ENCODE data around the gene KCNJ5.

DNA sequence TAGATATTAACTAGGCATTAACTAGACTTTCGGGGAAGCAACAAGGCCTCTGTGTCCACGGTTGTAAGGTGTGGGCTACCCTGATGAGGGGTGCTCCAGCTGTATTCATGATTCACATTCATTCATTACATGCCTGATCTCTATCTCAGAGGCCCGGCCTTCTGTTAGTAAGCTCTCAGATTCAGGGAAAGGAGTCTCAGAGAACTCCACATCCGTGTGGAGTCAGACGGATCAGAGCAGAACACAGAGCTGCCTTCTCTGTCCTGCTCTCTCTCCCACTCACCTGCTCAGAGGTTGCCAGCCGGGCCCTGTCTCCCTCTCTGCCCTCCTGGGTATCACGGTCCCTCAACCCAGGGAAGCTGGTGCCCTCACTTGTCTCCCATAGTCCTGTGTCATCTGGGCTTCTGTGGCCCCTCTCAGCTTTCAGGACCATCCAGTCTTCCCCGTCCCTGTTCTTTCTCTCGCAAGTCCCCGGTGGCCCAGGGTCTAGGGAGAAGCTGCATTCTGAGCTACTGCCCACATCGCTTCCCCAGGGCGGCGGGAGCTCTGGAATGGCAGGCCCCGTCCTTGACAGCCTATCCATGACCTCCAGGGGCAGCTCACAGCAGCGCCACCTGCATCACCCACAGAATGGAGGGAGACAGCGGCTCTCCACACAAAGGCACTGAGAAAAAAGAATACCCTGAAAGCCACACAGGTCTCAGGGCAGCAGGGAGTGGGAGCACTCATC, 47.2 kb downstream of the KCNJ5 start:
- TF ChIP-seq, protein P1, sequence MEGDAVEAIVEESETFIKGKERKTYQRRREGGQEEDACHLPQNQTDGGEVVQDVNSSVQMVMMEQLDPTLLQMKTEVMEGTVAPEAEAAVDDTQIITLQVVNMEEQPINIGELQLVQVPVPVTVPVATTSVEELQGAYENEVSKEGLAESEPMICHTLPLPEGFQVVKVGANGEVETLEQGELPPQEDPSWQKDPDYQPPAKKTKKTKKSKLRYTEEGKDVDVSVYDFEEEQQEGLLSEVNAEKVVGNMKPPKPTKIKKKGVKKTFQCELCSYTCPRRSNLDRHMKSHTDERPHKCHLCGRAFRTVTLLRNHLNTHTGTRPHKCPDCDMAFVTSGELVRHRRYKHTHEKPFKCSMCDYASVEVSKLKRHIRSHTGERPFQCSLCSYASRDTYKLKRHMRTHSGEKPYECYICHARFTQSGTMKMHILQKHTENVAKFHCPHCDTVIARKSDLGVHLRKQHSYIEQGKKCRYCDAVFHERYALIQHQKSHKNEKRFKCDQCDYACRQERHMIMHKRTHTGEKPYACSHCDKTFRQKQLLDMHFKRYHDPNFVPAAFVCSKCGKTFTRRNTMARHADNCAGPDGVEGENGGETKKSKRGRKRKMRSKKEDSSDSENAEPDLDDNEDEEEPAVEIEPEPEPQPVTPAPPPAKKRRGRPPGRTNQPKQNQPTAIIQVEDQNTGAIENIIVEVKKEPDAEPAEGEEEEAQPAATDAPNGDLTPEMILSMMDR (IDR thresholded peaks at IDR 0.05): no peak
- no peak for TF ChIP-seq POLR2A (IDR thresholded peaks at IDR 0.05)

All from uterus (tissue), 2 donors.